NCI-H1048 (cell line): ENCODE data around the gene MAPK10.

Experiments used
- DNase-seq: peaks from one replicate; lab custom pipeline; 2025; lab: John Stamatoyannopoulos, UW

The MAPK10 gene

DNA sequence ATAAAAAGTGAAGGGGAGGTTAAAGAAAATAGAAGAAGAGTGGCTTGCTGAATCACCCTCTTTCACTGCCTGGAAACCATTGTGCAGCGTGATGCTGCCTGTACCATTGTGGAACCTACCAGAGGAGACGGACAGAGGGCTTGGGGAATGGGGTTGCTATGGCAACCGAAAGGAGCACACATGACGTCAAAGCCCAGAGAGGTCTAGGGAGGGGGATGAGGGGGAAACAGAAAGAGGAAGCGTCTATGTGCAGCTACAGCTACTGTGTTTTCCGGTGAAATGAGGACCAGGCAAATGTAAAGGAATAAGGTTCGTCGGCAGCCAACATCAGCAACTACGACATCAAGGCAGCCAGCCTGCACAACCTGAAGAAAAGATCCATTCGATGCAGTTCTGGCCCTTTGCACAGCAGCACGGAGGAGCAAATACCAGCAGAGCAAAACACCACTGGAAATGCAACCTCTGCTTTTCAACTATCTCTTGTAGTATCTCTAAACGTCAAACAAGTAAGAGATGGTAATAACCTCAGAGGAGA lies at the start of gene MAPK10:
MAPK10 (minus strand) TSS at position 110 of the 535 bp plus-strand sequence.
- no peak for DNase-seq

- DNase-seq: no peak
These were observed 43.7 kb upstream of the MAPK10 start for GRCh38 chr4:86403575-86403974.

DNA sequence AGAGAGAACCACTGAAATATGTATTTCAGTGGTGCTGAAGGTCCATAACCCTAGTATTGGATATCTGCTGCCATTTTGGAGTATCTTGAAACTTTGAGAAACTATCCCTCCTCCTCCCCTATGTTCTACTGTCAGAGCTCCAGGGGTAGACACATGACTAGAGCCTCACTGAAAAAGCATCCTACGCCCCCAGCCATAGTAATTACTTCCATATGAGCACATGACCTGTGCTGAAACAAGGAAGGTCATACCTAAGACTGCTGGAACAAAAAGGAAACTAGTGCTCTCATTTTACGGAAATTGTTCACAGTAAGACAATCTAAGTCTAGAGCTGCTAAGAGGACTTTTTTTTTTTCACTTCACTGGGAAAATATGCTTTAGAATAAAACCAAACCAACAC lies 42.0 kb upstream of the MAPK10 start:
- no peak for DNase-seq

- DNase-seq: no peak
These were observed 40.4 kb upstream of the MAPK10 start for GRCh38 chr4:86400216-86400615.

DNA sequence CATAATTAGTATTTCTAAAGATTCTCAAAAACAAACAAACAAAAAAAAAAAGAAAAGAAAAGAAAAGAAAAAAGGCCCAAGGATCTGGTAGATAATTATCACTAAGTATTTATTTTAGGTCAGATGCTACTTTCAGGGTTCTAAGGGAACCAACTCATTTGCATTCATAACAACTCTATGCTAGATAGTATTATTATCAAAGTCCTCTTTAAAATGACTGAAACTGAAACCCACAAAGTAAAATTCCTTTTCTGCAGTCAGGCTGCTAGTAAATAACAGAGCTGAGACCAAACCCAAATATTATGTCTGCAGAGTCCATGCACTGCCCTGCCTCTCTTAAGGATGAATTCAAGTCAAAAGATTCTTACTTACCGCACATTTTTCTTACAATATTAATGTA lies 38.3 kb upstream of the MAPK10 start:
- DNase-seq: no peak

DNA sequence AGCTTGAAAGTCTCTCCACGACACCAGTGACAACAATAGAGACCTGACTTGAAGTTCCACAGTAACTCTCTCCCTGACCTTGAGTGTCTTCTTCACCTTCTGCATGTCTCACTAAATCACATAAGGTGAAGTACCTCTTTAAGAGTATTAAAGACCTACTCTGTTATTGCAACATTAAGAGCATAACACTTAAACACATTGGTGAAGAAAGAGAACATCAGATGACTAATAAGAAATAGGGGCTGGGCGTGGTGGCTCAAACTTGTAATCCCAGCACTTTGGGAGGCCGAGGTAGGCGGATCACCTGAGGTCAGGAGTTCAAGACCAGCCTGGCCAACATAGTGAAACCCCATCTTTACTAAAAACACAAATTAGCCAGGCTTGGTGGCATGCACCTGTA lies 33.9 kb upstream of the MAPK10 start:
- DNase-seq: no peak

- DNase-seq: no peak
These were observed 29.8 kb upstream of the MAPK10 start for GRCh38 chr4:86389664-86390063.

- DNase-seq: no peak
These were observed 28.4 kb upstream of the MAPK10 start for GRCh38 chr4:86388252-86388651.

- DNase-seq: no peak
These were observed 27.1 kb upstream of the MAPK10 start for GRCh38 chr4:86386817-86387415.

DNA sequence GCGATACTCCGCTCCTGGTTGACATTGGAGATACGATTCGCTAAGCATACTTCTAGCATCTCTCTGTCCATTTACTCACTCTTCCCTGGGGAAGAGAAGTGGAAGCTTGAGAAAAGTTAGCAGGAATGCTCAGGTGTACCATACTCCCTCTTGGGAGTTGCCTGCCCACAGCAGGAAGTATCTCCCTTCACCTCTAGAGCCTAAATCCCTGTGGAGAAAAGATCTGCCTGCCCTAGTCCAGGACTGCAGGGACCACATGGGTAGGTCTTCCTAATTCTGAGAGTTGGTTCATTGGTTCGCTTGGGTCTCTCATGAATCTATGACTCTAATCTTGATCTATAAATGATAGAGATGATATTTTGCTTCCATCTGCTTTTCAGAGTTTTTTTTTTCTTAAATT lies 26.3 kb upstream of the MAPK10 start:
- DNase-seq: no peak

DNA sequence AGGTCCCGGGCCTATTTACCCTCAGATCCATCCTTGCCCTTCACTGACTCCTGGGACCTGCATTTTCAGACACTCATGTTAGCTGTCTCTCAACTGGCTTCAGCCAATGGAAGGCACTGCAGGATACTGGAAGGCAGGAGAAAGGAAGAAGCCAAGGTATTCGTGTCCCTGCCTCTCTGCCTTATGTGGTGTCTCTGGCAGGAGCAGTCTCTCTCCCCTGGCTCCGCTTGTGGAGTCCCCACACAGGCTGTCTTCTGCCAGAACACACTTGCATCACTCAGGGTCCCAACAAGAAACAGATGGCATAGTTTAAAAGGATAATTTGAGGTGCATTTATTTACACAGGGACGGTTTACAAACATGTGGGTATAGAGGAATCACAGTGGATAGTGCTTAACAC lies 21.6 kb upstream of the MAPK10 start:
- DNase-seq: no peak

DNA sequence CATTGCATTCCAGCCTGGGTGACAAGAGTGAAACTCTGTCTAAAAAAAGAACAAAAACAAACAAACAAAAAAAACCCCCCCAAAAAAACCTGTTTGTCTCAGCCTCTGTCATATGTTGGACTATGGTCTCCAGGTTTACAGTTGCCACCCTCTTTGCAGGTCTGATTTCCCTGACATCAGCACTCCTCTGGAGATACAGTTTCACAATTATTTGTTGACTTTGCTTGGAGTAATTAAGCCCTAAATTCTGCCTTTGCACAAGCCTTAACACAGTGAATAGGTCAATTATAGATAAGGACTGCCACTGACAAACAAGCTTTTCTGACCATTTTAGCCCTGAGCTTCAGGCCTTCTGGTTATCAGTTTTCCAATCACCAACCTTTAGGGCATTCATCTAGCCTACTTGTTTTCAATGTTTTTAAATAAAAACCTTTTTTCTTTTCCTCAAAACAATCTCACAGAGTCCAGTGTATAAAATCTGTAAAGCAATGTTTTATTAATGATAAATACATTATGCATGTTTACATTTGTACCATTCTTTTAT lies 20.4 kb upstream of the MAPK10 start:
- no peak for DNase-seq

- DNase-seq: no peak
These were observed 17.0 kb upstream of the MAPK10 start for GRCh38 chr4:86376850-86377249.

- no peak for DNase-seq
These were observed 8.6 kb upstream of the MAPK10 start for GRCh38 chr4:86368433-86368832.

DNA sequence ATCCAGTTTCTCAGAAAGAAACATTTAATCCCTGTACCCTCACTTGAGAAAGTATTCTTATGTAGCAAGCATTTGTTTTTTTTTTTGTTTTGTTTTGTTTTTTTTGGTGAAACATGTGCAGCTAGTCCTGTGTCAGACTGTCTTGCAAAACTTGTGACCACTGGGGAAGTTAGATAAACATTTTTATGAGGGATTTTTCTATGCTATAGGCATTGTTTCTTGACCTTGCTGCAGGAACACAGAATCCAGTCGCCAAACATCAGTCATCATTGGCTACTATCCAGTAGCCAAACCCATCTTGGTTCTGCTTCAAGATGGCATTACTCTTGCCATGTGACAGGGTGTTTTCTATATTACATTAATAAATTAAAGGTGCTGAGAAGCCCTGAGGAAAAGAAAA lies 7.7 kb upstream of the MAPK10 start:
- no peak for DNase-seq

- no peak for DNase-seq
These were observed 7.1 kb upstream of the MAPK10 start for GRCh38 chr4:86366920-86367319.

GRCh38 chr4:86362510-86362909 lies 2.7 kb upstream of the MAPK10 start:
- DNase-seq: no peak

GRCh38 chr4:86358257-86358656 lies 1.6 kb downstream of the MAPK10 start:
- no peak for DNase-seq

DNA sequence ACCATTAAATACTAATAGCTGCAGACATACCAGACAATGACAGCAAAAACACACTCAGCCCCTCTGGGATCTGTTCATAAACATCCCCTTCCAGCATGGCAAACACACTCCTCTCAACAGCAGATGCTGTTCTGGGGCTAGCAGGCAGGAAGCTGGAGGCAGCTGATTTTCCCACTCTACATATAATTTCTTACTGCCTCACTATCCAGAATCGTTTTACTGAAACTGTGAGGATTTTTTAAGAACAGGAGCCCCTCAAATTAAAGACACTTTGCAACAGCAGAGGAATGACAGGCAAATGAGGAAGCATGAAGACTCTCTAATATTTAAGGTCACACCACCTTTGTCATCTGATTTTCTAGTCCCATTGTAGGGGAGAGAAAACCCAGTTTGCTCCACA lies 2.2 kb downstream of the MAPK10 start:
- no peak for DNase-seq

DNA sequence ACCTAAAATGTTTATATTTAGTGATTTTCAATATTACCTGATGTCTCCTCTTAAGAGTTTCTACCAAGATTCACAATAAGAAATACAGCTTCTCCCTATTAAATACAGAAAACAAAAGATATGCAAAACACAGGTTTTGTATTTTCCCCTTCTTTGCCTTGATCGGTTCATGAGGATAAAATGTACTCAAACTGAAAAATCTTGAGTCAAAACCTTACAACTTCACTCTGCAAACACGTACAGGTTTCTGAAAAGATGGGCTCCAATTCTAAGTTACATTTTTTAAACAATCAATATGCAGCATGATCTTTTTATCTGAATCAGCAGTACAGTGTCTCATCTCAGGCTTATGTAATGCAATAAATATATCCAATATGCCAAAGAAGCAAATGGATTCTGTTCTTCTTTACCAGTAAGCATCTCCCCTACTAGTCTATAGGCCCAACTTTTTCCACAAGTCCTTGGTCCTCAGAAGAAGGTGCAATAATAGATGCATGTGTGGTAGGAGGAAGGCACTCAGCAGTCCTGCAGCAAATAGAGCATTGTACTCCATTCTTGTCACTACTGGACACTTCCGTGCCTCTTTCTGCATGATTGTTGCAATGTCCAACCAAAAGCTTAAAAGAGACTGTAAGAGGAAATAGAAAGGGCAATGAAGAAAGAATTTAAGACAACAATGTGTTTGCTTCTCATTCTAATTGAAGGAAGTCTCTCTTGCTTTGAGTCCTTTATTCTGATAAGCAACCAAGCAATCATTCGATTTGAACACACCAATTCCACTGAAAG lies 3.2 kb downstream of the MAPK10 start:
- DNase-seq: no peak

DNA sequence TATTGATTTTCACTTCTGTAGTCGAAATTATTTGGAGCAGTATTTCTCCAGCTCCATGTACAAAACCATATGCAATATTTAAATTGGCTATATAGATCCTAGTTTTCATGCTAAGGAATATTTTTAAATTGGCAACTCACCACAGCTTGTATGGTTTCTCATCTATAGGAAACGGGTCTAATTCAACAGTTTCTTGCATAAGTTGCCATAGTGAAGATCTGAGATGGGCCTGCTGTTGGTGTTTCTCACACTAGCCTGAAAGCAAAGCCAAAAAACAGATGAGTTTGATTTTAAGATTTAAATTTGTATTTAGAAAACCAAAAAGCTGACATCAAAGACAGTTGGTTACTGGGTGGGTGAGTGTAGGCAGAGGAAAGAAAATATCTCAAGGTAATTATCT lies 5.5 kb downstream of the MAPK10 start:
- no peak for DNase-seq

DNA sequence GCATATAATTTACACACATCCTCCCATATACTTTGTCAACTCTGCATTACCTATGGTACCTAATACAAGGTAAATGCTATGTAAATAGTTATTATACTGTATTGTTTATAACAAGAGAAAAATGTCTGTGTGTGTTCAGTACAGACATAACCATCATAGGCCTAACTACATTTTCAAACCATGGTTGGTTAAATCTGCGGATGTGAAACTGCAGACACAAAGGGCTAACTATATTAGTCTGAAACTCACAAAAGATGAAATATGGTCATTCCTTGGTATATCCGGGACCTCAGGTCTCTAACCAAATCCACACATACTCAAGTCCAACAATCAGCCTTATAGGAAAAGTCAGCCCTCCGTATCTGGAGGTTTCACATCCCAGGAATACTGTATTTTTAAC lies 13.5 kb downstream of the MAPK10 start:
- no peak for DNase-seq

GRCh38 chr4:86344127-86344526 lies 15.7 kb downstream of the MAPK10 start:
- DNase-seq: no peak
